GM21515 (cell line): ENCODE data around the gene LSM3.

Experiments
- ATAC-seq: cut with Tn5 transposase; IDR thresholded peaks from one replicate; pipeline ENCODE4 v1.9.1; 2021; ENCODE audit not compliant: unreplicated experiment

Gene LSM3

GRCh38 chr3:14156843-14157561 lies 21.6 kb upstream of the LSM3 start:
- no peak for ATAC-seq

- no peak for ATAC-seq
These were observed 20.7 kb upstream of the LSM3 start for GRCh38 chr3:14157951-14158350.

- ATAC-seq = no peak
These were observed 20.2 kb upstream of the LSM3 start for GRCh38 chr3:14158370-14158769.

GRCh38 chr3:14159426-14159825 lies 19.2 kb upstream of the LSM3 start:
- no peak for ATAC-seq

GRCh38 chr3:14161282-14161681 lies 17.3 kb upstream of the LSM3 start:
- ATAC-seq = no peak

- ATAC-seq = no peak
These were observed 16.4 kb upstream of the LSM3 start for GRCh38 chr3:14162178-14162577.

- ATAC-seq = no peak
These were observed 11.6 kb upstream of the LSM3 start for GRCh38 chr3:14166877-14167603.

GRCh38 chr3:14169435-14169834 lies 9.2 kb upstream of the LSM3 start:
- ATAC-seq = no peak

- no peak for ATAC-seq
These were observed 8.7 kb upstream of the LSM3 start for GRCh38 chr3:14169871-14170270.

- no peak for ATAC-seq
These were observed 8.0 kb upstream of the LSM3 start for GRCh38 chr3:14170531-14171159.

GRCh38 chr3:14172496-14172895 lies 6.1 kb upstream of the LSM3 start:
- ATAC-seq = no peak

- ATAC-seq = no peak
These were observed 4.1 kb upstream of the LSM3 start for GRCh38 chr3:14174483-14174882.

GRCh38 chr3:14175383-14176037 lies 3.1 kb upstream of the LSM3 start:
- ATAC-seq = no peak

GRCh38 chr3:14177580-14178246 lies 904 bp upstream of the LSM3 start:
- ATAC-seq = peak; percentile 15

GRCh38 chr3:14179114-14179465 lies 473 bp downstream of the LSM3 start:
- ATAC-seq = no peak

- no peak for ATAC-seq
These were observed 1.2 kb downstream of the LSM3 start for GRCh38 chr3:14179795-14180194.

- ATAC-seq = no peak
These were observed 2.6 kb downstream of the LSM3 start for GRCh38 chr3:14181253-14181652.

- no peak for ATAC-seq
These were observed 4.5 kb downstream of the LSM3 start for GRCh38 chr3:14183015-14183577.

GRCh38 chr3:14186854-14187458 lies 8.3 kb downstream of the LSM3 start:
- ATAC-seq = no peak

- ATAC-seq = no peak
These were observed 9.6 kb downstream of the LSM3 start for GRCh38 chr3:14188041-14188754.
